GM18861 (cell line): ENCODE data around the gene SOX5.
"Not testable (repeated sequence)": the region's sequence is repeated elsewhere in the genome, so short reads cannot be mapped to it uniquely, and the experiment has no call there.

Experiments
- ATAC-seq: cut with Tn5 transposase; IDR thresholded peaks from one replicate; pipeline ENCODE4 v1.9.1; 2021; ENCODE audit not compliant: unreplicated experiment

SOX5 gene

DNA sequence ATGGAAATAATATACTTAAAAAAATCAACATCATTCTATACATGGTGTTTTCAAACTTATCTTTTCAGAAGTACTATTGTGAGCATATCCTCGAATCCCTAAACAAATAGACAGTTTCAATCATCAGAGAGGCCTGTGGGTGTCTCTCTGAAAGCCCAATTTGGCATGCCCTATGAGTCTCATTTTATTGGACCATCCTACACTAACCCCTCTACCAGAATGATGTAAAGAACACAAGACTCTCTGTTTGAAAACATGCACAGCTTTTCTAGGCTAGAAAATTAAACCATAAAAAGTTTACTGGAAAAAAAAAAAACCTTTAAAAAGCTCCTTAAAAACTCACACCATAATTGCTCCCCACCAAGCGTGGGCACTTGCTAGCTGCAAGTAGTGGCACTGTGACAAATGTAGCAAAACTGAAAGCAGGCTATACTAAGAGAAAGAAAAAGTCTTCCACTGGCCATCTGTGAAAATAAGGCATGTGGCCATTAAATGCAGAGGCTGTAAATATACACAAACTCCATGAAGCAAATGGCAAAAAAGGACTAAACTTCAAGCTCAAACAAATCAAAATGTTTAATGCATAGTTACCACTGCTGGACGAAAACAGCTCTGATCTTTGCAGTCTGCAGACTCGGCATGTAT, 394.2 kb downstream of the SOX5 start:
- ATAC-seq, result no peak

DNA sequence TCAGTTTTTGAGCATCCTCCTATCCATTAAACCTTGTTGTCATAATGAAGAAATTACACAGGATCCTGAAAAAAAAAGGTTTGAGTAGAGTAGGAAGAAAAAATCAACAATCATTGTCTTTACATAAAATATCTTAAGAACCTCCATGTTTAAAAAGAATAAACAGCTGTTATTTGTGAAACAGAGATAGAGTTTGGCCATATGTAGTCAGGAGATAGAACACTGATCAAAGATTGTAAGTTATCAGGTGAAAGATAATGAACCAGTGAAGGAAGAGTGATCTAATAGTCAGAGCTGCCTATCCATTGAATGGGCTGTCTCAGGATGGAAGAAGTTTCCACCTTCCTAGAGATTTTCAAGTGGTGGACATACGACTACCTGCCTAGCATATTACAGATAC, 397.1 kb downstream of the SOX5 start:
- no peak for ATAC-seq

DNA sequence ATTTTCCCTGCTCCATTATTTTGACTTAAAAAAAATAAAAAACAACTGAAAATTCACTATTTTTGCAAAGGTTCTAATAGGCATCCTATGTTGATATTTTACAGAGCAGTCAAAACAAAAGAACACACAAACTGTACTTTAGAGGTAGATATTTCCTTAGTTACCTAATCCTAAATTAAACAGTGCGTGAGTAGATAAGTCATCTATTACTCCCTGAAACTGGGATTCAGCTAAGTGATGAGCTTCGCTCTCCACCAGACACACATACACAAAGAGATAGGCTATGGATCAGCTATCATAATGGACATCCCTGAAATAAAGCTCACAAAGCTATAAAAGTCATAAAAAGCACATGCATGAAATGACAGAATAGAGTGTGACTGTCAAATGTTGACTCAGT, 398.7 kb downstream of the SOX5 start:
- ATAC-seq, result no peak

DNA sequence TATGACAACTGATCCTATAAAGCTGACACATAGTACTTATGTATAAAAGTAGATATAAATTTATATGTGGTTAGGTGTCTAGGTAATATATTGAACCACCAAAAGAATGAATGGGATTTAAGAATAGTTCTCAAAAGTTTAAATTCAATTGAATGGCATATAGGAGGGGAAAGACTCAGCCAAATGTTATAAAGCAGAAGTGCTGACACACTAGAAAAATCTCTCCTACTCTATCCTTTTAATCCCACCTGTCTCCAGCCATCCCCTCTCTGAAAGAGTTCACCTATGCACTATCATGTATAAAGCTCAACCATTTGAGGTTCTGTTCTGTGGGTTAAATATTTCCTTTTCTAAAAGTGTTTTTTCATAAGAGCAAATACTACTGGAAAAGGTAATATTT, 400.7 kb downstream of the SOX5 start:
- no peak for ATAC-seq

DNA sequence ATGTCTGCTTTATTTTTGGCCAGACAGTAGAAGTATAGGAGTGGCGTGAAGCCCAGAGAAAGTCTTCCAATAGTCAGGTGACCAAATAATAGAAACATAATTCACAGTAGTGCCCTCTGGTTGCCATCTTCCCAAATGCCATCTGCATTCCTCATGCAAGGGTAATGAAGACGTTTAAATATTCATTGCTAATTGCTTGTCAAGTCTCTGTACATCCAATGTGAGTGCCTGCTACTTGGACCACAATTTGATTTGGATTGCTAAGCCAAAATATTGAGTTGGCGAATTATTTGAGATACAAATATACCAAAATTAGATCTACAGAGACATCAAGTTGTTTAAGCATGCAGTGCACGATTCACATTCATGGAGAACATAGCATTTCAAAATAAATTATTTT, 402.7 kb downstream of the SOX5 start:
- ATAC-seq, result no peak

DNA sequence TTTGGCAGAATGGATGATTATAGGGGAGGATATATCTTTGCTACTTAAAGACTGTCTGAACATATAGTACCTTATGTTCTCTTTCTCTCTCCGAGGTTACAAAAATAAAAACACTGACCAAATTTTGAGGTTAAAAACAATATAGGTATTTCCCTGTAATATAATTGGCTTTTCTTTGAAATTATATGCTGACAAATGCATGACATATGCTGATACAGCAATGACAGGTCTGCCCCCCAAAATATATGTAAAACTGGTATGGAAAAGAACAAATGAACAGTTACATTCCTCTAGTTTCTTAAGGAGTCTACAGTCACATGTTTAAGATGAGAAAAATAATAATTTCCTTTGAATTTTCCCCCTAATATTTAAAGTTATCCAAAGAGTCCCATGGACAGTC, 405.7 kb downstream of the SOX5 start:
- ATAC-seq, result no peak

DNA sequence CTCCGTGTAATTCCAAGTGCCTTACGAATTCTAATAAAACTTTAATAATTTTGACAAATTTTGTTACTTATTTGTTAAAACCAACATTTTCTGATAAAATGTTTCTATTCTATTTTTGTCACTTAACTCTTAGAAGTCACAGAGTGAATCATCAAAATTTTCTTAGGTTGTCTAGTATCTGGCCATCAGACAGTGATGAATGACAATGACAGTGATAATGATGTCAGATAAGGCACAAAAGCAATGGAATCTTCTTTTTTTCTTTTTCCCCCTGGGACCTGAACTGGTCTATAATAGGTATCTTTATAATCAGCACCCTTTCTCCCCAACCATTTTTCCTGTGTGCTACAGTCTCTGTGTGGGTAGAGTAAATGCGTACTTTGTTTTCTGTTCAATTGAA, 407.3 kb downstream of the SOX5 start:
- no peak for ATAC-seq

DNA sequence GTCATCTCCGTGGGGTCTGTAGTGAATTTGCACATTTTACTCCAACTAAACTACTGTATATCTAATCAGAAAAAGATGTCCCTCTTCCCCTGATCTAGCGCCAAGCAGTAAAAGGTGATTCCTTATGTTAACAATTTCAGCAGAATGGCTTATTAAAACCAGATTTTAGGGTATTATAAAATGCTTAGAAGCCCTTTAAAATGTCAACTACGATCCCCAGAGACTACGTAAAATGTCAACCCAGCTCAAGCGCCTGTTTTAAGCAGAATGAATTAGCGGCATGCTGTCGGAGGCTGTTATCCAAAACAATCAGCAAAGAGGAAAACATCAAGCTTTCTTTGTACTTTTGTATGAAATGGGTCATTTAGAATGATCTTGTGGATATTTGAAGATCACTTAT, 408.9 kb downstream of the SOX5 start:
- no peak for ATAC-seq

DNA sequence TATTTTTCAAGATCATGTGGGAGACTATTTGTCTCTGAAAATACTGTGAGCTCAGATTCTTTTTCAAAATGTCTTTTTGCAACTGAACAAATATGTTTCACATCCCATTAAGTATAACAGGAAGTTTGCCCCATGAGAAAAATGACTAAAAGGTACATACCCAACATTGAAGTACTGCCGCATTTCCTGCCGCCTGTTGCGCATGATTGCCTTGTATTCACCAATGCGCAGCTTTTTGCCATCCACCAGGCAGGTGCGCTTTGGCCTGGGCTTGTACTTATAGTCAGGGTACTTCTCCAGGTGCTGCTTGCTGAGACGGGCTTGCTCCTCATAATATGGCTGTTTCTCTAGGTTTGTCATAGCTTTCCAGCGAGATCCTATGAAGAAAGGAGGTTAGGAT, 413.2 kb downstream of the SOX5 start:
- ATAC-seq, result peak; percentile 69

DNA sequence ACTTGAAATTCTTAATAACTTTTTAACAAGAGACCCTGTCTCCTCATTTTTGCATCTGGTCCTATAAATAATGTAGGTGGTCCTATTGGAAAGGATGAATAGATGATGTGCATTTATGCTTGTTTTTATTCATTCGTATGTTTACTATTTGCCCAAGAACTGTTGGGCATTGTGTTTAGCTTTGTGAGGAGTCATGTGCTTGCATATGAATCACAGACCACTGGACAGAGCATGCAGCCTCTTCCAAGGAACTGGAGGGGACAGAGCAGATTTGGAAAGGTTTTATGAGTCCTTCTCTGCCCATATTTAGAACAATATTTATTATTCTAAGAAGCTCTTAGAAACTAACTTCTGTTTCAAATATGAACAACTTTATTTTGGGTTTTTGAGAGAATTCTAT, 414.0 kb downstream of the SOX5 start:
- ATAC-seq, result no peak

DNA sequence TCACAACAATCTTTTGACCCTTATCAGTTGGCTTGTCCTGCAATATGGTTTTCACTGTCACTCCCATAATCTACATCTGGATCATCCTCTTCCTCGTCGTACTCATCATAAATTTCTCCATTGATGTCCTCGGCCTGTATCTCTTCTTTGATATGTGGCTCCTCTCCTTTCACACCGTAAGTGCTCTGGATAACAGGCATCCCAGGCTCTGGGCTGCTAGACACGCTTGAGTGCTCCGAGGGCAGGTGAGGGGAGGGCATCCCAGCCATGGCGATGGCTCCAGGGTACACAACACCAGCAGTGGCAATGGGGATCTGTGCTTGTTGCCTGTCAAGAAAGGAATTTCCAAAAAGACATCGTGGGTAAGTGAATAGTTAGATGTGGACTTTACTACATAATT, 415.3 kb downstream of the SOX5 start:
- ATAC-seq, result no peak

DNA sequence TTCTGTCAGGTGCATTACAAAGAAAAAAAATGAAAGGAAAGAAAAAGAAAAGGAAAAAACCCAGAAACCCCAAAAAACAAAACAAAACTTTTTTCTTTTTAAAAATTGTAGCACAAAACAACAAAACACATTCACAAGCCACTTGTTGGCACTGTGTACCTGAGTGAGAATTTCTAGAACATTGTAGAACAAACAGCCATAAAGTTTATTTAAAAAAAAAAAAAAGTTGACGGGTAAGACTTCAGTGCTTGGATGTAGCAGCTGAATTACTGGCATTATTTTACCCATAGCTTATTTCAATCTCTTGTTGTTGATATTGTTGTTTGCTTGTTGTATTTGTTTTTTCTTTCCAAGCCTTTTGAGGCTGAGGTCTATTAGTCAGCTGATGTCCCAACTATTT, 415.8 kb downstream of the SOX5 start:
- ATAC-seq, result no peak

DNA sequence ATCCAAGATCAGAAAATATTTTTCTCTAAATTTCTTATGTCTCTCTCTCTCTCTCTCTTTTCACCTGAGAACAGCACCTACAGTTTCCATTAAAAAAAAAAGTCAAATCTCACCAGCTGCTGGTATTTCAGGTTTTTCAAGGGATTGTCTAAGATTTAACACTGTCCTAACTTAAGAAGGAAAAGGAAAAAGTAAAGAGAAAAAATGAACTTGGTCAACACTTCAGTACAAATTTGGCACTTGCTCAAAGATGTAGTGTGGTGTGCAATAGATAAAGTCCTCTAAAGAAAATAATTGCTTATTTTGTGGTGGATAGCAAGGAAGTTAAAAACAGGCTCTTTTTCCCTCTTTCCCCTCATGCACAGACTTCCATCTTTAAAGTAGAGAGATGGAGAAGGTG, 416.2 kb downstream of the SOX5 start:
- ATAC-seq, result no peak

DNA sequence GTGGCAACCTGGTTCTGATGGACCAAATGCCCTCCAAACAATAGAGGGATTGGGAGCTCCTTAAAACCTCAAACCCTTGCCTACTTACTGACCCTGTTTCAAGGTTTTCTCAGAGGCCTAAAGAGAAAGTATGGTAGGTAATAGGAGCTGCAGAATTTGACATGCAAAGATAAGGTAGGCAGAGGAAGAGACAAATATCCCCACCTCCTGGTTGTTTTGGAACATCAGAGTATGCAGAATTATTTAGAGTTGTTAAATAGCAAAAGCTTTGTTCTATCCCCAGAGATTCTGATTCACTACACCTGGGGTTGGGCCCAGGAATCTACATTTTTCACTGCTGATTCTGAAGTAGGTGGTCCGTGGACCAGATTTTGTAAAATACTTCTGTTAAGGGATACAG, 421.2 kb downstream of the SOX5 start:
- no peak for ATAC-seq

DNA sequence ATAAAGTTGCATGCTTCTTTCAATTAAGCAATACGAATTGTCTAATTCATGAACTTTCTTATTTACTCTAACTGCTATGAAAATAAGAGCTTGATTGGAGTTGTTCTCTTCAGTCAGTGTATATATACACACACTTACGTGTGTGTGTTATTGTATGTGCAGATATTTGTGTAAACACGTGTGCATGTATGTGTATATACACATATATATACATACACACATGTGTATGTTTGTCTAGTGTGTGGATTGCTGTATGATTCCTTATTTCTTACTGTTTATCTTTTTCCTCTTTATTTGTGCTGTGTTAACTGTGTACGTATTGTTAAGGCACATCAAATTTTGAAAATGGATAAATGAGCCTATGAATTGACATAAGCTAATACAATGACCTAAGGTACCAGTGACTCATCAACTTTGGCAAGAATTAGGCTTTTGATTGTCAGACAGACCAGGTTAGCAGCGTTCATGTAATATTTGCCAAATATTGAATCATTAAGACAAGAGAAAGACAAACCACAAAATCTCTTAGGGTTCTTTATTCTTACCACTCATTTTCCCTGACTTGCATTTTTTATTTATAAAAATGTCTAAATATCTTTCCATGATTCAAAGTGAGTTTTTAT, 423.9 kb downstream of the SOX5 start:
- no peak for ATAC-seq

DNA sequence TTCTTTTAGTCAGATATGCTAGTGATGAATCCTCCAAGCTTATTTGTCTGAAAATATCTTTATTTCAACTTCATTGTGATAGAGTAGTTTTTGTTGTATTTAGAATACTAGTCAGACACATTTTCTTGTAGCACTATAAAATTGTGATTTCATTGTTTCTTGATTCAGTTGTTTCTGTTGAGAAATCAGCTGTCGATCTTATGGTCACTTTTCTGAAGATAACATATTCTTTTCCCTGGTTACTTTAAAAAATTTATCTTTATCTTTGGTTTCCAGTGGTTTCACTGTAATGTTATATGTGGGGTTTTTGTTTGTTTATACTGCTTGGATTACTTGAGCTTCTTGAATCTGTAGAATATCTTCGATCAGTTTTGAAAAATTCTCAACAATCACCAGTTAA, 426.1 kb downstream of the SOX5 start:
- no peak for ATAC-seq

DNA sequence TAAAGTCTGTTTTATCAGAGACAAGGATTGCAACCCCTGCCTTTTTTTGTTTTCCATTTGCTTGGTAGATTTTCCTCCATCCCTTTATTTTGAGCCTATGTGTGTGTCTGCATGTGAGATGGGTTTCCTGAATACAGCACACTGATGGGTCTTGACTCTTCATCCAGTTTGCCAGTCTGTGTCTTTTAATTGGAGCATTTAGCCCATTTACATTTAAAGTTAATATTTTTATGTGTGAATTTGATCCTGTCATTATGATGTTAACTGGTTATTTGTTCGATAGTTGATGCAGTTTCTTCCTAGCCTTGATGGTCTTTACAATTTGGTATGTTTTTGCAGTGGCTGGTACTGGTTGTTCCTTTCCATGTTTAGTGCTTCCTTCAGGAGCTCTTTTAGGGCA, 430.0 kb downstream of the SOX5 start:
- not testable (repeated sequence) for ATAC-seq

DNA sequence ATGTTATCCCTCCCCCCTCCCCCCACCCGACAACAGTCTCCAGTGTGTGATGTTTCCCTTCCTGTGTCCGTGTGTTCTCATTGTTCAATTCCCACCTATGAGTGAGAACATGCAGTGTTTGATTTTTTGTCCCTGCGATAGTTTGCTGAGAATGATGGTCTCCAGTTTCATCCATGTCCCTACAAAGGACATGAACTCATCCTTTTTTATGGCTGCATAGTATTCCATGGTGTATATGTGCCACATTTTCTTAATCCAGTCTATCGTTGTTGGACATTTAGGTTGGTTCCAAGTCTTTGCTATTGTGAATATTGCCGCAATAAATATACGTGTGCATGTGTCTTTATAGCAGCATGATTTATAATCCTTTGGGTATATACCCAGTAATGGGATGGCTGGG, 433.7 kb downstream of the SOX5 start:
- not testable (repeated sequence) for ATAC-seq

DNA sequence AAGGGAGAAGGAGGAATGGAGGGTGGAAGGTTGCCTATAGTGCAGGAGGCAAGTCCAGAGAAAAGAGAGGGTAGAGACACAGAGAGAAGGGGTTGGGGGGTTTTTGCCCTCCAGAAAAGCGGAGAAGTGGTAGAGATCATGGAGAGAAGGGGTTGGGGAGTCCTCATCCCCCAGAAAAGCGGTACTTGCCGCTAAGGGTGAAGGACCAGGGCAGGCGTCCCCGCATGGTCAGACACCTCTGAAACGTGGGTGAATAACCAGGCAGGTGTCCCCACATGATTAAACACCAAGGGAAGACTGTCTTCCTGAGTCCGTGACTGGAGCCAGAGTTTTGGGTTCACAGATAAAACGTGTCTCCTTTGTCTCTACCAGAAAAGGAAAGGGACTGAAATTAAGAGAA, 439.0 kb downstream of the SOX5 start:
- no peak for ATAC-seq

DNA sequence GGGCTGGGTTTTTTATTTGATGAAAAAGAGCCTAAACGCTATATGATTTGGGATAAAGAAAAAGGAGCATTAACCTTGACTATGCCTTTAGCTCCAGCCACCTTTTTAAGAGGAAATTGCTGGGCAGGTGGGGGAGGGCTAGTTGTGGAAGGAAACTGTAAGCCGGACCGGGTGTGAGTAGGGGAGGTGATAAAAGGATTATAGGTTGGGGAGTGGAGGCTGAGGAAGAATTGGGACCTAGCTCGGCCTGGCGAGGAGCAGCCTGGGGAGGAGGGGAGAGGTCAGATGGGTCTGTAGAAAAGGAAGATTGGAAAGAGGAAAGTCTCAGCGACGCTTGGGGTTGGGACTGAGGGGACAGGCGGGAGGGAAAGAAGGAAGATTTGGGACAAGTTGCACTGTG, 439.6 kb downstream of the SOX5 start:
- ATAC-seq, result not testable (repeated sequence)

DNA sequence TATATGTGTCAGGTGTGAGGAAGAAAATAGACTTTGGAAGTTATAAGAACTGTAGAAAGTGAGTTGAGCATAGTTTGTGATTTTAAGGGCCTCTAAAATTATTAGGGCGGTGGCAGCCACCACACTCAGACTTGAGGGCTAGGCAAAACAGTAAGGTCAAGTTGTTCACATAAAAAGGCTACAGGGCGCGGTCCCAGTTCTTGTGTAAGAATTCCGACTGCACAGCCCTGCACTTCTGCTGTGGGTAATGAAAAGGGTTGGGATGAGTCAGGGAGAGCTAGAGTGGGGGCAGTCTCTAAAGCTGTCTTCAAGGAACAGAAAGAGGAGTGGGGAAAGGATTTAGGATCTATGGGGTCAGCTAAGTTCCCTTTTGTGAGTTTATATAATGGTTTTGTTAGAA, 441.7 kb downstream of the SOX5 start:
- not testable (repeated sequence) for ATAC-seq

DNA sequence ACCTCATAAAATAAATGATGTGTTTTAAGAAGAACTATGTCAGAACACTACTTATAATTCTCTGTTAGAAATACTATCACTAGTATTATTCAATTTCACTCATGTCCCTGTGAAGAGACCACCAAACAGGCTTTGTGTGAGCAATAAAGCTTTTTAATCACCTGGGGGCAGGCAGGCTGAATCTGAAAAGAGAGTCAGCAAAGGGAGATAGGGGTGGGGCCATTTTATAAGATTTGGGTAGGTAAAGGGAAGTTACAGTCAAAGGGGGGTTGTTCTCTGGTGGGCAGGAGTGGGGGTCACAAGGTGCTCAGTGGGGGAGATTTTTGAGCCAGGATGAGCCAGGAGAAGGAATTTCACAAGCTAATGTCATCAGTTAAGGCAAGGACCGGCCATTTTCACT, 443.7 kb downstream of the SOX5 start:
- not testable (repeated sequence) for ATAC-seq
